SJSA1 (cell line): ENCODE data around the gene MSL3. TPM values are rescaled to one million over a fixed set of nuclear protein-coding genes. Genes with fewer than 3 reads are reported as not detected.

ENCODE experiments used
- DNase-seq, 2 experiments: peaks; one replicate each; pipeline ENCODE4 v3.0.0-alpha.2; 2015 to 2020; ENCODE audit warnings: low spot score in 2 of 2, low read depth in 1 of 2
- H3K27ac ChIP-seq: fragments of 250-450 bp; sonication (Bioruptor Pico); 2 replicates; pipeline ENCODE4 v1.5.1; 2020; ENCODE audit warnings: mild to moderate bottlenecking, moderate library complexity
- H3K27me3 ChIP-seq: fragments of 250-450 bp; sonication (Bioruptor Pico); replicated peaks from 2 replicates; pipeline ENCODE4 v1.5.1; 2020; ENCODE audit warnings: mild to moderate bottlenecking, moderate library complexity
- H3K36me3 ChIP-seq: fragments of 250-450 bp; sonication (Bioruptor Pico); 2 replicates; pipeline ENCODE4 v1.5.1; 2020; ENCODE audit warnings: mild to moderate bottlenecking
- H3K4me1 ChIP-seq: fragments of 250-450 bp; sonication (Bioruptor Pico); replicated peaks from 2 replicates; pipeline ENCODE4 v1.6.1; 2021; ENCODE audit warnings: mild to moderate bottlenecking
- H3K4me3 ChIP-seq: fragments of 250-450 bp; sonication (Bioruptor Pico); 2 replicates; pipeline ENCODE4 v1.5.1; 2020; ENCODE audit warnings: mild to moderate bottlenecking
- H3K9me3 ChIP-seq: fragments of 250-450 bp; sonication (Bioruptor Pico); replicated peaks from 2 replicates; pipeline ENCODE4 v1.5.1; 2020; ENCODE audit warnings: mild to moderate bottlenecking
- total RNA-seq: library from RNA; depleted of rRNA; stranded (reverse); fragments of >200 nt; shearing (Covaris generic); gene quantifications from 2 replicates; pipeline ENCODE4 v1.2.3, GENCODE V29; 2014; rRNA removed

MSL3 gene
- total RNA-seq = 22.9 and 31.4 TPM in 2 replicates

- H3K4me1 ChIP-seq = peaks cover 10% of the 10 kb centered on the region
- no peaks in the 10 kb centered on the region for H3K9me3 ChIP-seq
- peak within 1 kb of the TSS; percentile 91 for H3K27ac ChIP-seq
- H3K4me3 ChIP-seq = peak within 1 kb of the TSS; percentile 84
- H3K36me3 ChIP-seq = peaks cover 17% of the 10 kb centered on the region
- DNase-seq = peak; percentile 67 to 73
- H3K27me3 ChIP-seq = no peaks in the 10 kb centered on the region
Observed at GRCh38 chrX:11757719-11758399, at the start of gene MSL3. TSS of gene MSL3 (plus strand) at chrX:11758237. CDS start at chrX:11758264, 27 bp downstream.

GRCh38 chrX:11722304-11722703, 35.7 kb upstream of the MSL3 start:
- H3K36me3 ChIP-seq = no peaks in the 10 kb centered on the region
- no peaks in the 10 kb centered on the region for H3K27me3 ChIP-seq
- H3K9me3 ChIP-seq = no peaks in the 10 kb centered on the region
- no peak overlapping the region for H3K27ac ChIP-seq
- H3K4me1 ChIP-seq = no peaks in the 10 kb centered on the region
- no peak overlapping the region for H3K4me3 ChIP-seq
- no peak for DNase-seq

- Histone ChIP-seq H3K9me3 (no peaks in the 10 kb centered on the region), H3K27me3 (no peaks in the 10 kb centered on the region), H3K4me3 (no peak overlapping the region), H3K27ac (no peak overlapping the region), H3K4me1 (no peaks in the 10 kb centered on the region), H3K36me3 (no peaks in the 10 kb centered on the region)
- peak in 1 of 2 experiments; percentile 18 for DNase-seq
Observed at GRCh38 chrX:11724122-11725017, 33.7 kb upstream of the MSL3 start.

- Histone ChIP-seq H3K4me1 (no peaks in the 10 kb centered on the region), H3K27ac (no peak overlapping the region), H3K4me3 (no peak overlapping the region), H3K27me3 (no peaks in the 10 kb centered on the region), H3K9me3 (no peaks in the 10 kb centered on the region), H3K36me3 (no peaks in the 10 kb centered on the region)
- no peak for DNase-seq
Observed at GRCh38 chrX:11725631-11726442, 32.2 kb upstream of the MSL3 start.

- H3K36me3 ChIP-seq = no peaks in the 10 kb centered on the region
- H3K4me1 ChIP-seq = no peaks in the 10 kb centered on the region
- no peak overlapping the region for H3K27ac ChIP-seq
- no peak overlapping the region for H3K4me3 ChIP-seq
- H3K27me3 ChIP-seq = no peaks in the 10 kb centered on the region
- no peaks in the 10 kb centered on the region for H3K9me3 ChIP-seq
- DNase-seq = no peak
Observed at GRCh38 chrX:11728556-11728955, 29.5 kb upstream of the MSL3 start.

- no peak for DNase-seq
- H3K36me3 ChIP-seq = no peaks in the 10 kb centered on the region
- H3K9me3 ChIP-seq = no peaks in the 10 kb centered on the region
- H3K4me1 ChIP-seq = no peaks in the 10 kb centered on the region
- H3K4me3 ChIP-seq = no peak overlapping the region
- H3K27ac ChIP-seq = no peak overlapping the region
- no peaks in the 10 kb centered on the region for H3K27me3 ChIP-seq
Observed at GRCh38 chrX:11733614-11734013, 24.4 kb upstream of the MSL3 start.

GRCh38 chrX:11739776-11740175, 18.3 kb upstream of the MSL3 start:
- Histone ChIP-seq H3K27me3 (no peaks in the 10 kb centered on the region), H3K4me3 (no peak overlapping the region), H3K9me3 (no peaks in the 10 kb centered on the region), H3K27ac (no peak overlapping the region), H3K36me3 (no peaks in the 10 kb centered on the region), H3K4me1 (no peaks in the 10 kb centered on the region)
- no peak for DNase-seq

GRCh38 chrX:11740794-11741193, 17.2 kb upstream of the MSL3 start:
- H3K9me3 ChIP-seq = no peaks in the 10 kb centered on the region
- H3K36me3 ChIP-seq = no peaks in the 10 kb centered on the region
- no peak for DNase-seq
- no peak overlapping the region for H3K27ac ChIP-seq
- H3K4me3 ChIP-seq = no peak overlapping the region
- H3K4me1 ChIP-seq = no peaks in the 10 kb centered on the region
- H3K27me3 ChIP-seq = no peaks in the 10 kb centered on the region

GRCh38 chrX:11741574-11741973, 16.5 kb upstream of the MSL3 start:
- H3K36me3 ChIP-seq = no peaks in the 10 kb centered on the region
- DNase-seq = no peak
- H3K9me3 ChIP-seq = no peaks in the 10 kb centered on the region
- H3K4me1 ChIP-seq = no peaks in the 10 kb centered on the region
- no peak overlapping the region for H3K27ac ChIP-seq
- no peak overlapping the region for H3K4me3 ChIP-seq
- no peaks in the 10 kb centered on the region for H3K27me3 ChIP-seq

- no peak for DNase-seq
- no peak overlapping the region for H3K4me3 ChIP-seq
- H3K9me3 ChIP-seq = no peaks in the 10 kb centered on the region
- H3K27ac ChIP-seq = no peak overlapping the region
- no peaks in the 10 kb centered on the region for H3K4me1 ChIP-seq
- no peaks in the 10 kb centered on the region for H3K36me3 ChIP-seq
- no peaks in the 10 kb centered on the region for H3K27me3 ChIP-seq
Observed at GRCh38 chrX:11745881-11746280, 12.2 kb upstream of the MSL3 start.

GRCh38 chrX:11750046-11750445, 8.0 kb upstream of the MSL3 start:
- H3K27me3 ChIP-seq = no peaks in the 10 kb centered on the region
- no peaks in the 10 kb centered on the region for H3K36me3 ChIP-seq
- H3K9me3 ChIP-seq = no peaks in the 10 kb centered on the region
- H3K4me1 ChIP-seq = no peaks in the 10 kb centered on the region
- no peak overlapping the region for H3K4me3 ChIP-seq
- DNase-seq = no peak
- no peak overlapping the region for H3K27ac ChIP-seq

- Histone ChIP-seq H3K4me1 (no peaks in the 10 kb centered on the region), H3K27ac (no peak overlapping the region), H3K9me3 (no peaks in the 10 kb centered on the region), H3K36me3 (no peaks in the 10 kb centered on the region), H3K27me3 (no peaks in the 10 kb centered on the region), H3K4me3 (no peak overlapping the region)
- no peak for DNase-seq
Observed at GRCh38 chrX:11750694-11751093, 7.3 kb upstream of the MSL3 start.

GRCh38 chrX:11751261-11751660, 6.8 kb upstream of the MSL3 start:
- H3K9me3 ChIP-seq = no peaks in the 10 kb centered on the region
- no peak overlapping the region for H3K27ac ChIP-seq
- no peaks in the 10 kb centered on the region for H3K36me3 ChIP-seq
- no peak overlapping the region for H3K4me3 ChIP-seq
- no peaks in the 10 kb centered on the region for H3K4me1 ChIP-seq
- no peak for DNase-seq
- H3K27me3 ChIP-seq = no peaks in the 10 kb centered on the region
